CD4-positive, alpha-beta T cell (primary cell): ENCODE results near the gene CTNNA3. TPM values are rescaled to one million over a fixed set of nuclear protein-coding genes. Genes with fewer than 3 reads are reported as not detected.

Experiments used
- ATAC-seq: fragments of 200-7000 bp; cut with Tn5 transposase; one replicate; pipeline ENCODE4 v1.10.0; 2022; ENCODE audit warnings: mild to moderate bottlenecking; ENCODE audit not compliant: poor library complexity
- CTCF ChIA-PET: fragments of 350-600 bp; sonication (Branson Sonifier 250); formaldehyde crosslinking; loops from one replicate; lab custom pipeline; 2021; ENCODE audit warnings: antibody characterized with exemption, inconsistent platforms; lab: Charles Lee
- POLR2A ChIA-PET: fragments of 350-600 bp; sonication (Branson Sonifier 250); formaldehyde crosslinking; loops from one replicate; lab custom pipeline; 2021; ENCODE audit warnings: antibody characterized with exemption, inconsistent platforms; lab: Charles Lee
- DNase-seq, 14 experiments: peaks; one replicate each; pipeline ENCODE4 v3.0.0-alpha.2; 2013 to 2020; ENCODE audit warnings: mixed read lengths in 2 of 14
- H3K27ac ChIP-seq, 2 donors: one replicate each; pipeline versions ENCODE4 v1.5.1 to v1.7.0; 2013; ENCODE audit warnings: low read length in 2 of 2, low read depth in 1 of 2, mild to moderate bottlenecking in 1 of 2
- H3K27me3 ChIP-seq, 2 experiments: 1 replicate in 1 of 2; 2 replicates in 1 of 2; pipeline versions ENCODE4 v1.6.1 to v1.7.0; 2013; ENCODE audit warnings: low read length in 2 of 2, control low read depth in 1 of 2, mild to moderate bottlenecking in 1 of 2, moderate library complexity in 1 of 2; ENCODE audit not compliant: insufficient read depth in 2 of 2, control insufficient read depth in 1 of 2
- H3K36me3 ChIP-seq: one replicate; pipeline ENCODE4 v1.6.1; 2013; ENCODE audit warnings: low read length, control low read depth; ENCODE audit not compliant: insufficient read depth
- H3K4me1 ChIP-seq: one replicate; pipeline ENCODE4 v1.6.1; 2013; ENCODE audit warnings: low read length, control low read depth; ENCODE audit not compliant: insufficient read depth
- H3K4me3 ChIP-seq: one replicate; pipeline ENCODE4 v1.5.1; 2013; ENCODE audit warnings: mild to moderate bottlenecking, low read length, moderate library complexity
- H3K9me3 ChIP-seq, 2 experiments: 1 replicate in 1 of 2; 2 replicates in 1 of 2; pipeline versions ENCODE4 v1.6.1 to v1.7.0; 2013; ENCODE audit warnings: low read length in 2 of 2, mild to moderate bottlenecking in 2 of 2, control low read depth in 1 of 2, moderate library complexity in 1 of 2; ENCODE audit not compliant: control insufficient read depth in 1 of 2, insufficient read depth in 1 of 2
- H3K27ac Mint-ChIP-seq: one replicate; pipeline ENCODE4 v1.8.0; 2020; ENCODE audit warnings: mixed read lengths
- H3K27me3 Mint-ChIP-seq: one replicate; pipeline ENCODE4 v1.8.0; 2021; ENCODE audit warnings: mixed read lengths
- H3K36me3 Mint-ChIP-seq: one replicate; pipeline ENCODE4 v1.8.0; 2021; ENCODE audit warnings: low read depth, mixed read lengths
- H3K4me1 Mint-ChIP-seq: one replicate; pipeline ENCODE4 v1.8.0; 2021; ENCODE audit warnings: low read depth, mixed read lengths
- H3K4me3 Mint-ChIP-seq: one replicate; pipeline ENCODE4 v1.8.0; 2020; ENCODE audit warnings: mild to moderate bottlenecking, mixed read lengths
- H3K9me3 Mint-ChIP-seq: one replicate; pipeline ENCODE4 v1.8.0; 2020; ENCODE audit warnings: mixed read lengths
- intact Hi-C, 2 experiments: fragments of 100-400 bp; cut with DNase I in 1 of 2; cut with micrococcal nuclease in 1 of 2; formaldehyde crosslinking; loops; one replicate each; pipeline versions ENCODE4 v1.15.1 to v1.9.0; 2023 to 2025; cut with DNase I, micrococcal nuclease
- total RNA-seq, 174 experiments: library from RNA in 2 of 174; stranded (reverse) in 2 of 174; gene quantifications; one replicate each; pipeline ENCODE4 v1.2.3 and lab custom pipeline; 2021 to 2026
- TF ChIP-seq, protein P1 (sequence below): fragments of 200-600 bp; IDR thresholded peaks from one replicate; pipeline ENCODE4 v1.8.0; 2022; ENCODE audit warnings: antibody characterized with exemption, mild to moderate bottlenecking

Gene CTNNA3
- total RNA-seq, 2 experiments from 2014 or later = 0.80 TPM; not detected in 1

DNA sequence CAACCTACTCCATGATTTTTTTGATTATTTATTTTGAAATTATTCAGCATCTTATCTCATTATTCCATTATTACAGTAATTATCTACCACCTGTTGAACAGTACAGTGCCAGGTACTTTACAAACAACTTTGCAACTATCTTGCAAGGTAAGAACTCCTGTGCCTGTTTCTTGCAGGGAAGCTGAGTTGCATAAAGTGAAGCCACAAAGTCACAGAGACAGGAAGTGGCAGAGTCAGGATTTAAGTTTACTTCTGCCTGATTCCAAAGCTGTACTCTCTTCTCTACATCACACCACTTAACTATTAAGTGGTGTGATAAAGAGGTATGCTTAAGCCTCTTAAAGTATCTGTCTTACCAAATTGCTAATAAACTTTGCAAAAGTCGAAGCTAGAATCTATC is 690.0 kb downstream of the CTNNA3 start:
- no peak overlapping the region for H3K4me3 Mint-ChIP-seq
- H3K9me3 Mint-ChIP-seq = peaks cover 3% of the 10 kb centered on the region
- intact Hi-C loops = no loop called here
- H3K4me1 Mint-ChIP-seq = no peaks in the 10 kb centered on the region
- no peak for DNase-seq
- peaks cover 5% of the 10 kb centered on the region for H3K27me3 Mint-ChIP-seq
- H3K27ac Mint-ChIP-seq = no peak overlapping the region
- no peak for ATAC-seq
- Histone ChIP-seq H3K9me3 (no peaks in the 10 kb centered on the region), H3K36me3 (no peaks in the 10 kb centered on the region), H3K27me3 (no peaks in the 10 kb centered on the region), H3K4me1 (no peaks in the 10 kb centered on the region), H3K4me3 (no peak overlapping the region), H3K27ac (no peak overlapping the region)
- TF ChIP-seq, protein P1, sequence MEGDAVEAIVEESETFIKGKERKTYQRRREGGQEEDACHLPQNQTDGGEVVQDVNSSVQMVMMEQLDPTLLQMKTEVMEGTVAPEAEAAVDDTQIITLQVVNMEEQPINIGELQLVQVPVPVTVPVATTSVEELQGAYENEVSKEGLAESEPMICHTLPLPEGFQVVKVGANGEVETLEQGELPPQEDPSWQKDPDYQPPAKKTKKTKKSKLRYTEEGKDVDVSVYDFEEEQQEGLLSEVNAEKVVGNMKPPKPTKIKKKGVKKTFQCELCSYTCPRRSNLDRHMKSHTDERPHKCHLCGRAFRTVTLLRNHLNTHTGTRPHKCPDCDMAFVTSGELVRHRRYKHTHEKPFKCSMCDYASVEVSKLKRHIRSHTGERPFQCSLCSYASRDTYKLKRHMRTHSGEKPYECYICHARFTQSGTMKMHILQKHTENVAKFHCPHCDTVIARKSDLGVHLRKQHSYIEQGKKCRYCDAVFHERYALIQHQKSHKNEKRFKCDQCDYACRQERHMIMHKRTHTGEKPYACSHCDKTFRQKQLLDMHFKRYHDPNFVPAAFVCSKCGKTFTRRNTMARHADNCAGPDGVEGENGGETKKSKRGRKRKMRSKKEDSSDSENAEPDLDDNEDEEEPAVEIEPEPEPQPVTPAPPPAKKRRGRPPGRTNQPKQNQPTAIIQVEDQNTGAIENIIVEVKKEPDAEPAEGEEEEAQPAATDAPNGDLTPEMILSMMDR = no peak
- H3K36me3 Mint-ChIP-seq = no peaks in the 10 kb centered on the region
- ChIA-PET CTCF (no interaction called here), POLR2A (no interaction called here)

DNA sequence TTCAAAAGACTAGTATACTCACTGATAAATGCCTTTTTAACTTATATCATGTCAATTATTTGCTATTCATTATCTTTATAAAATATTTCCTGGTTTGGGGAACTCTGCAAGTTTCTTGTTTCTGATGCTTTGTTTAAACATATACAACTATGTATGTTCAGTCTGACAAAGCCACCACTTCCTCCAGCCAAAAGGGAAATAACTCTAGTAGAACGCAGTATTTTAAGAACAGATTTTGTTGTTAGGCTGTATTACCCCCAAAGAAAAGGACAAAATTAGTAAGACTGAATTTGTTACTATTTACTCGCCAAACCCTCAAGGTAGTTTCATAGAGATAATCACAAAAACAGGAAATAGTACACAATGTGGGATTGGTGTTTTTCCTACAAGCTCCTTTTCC is 691.3 kb downstream of the CTNNA3 start:
- no peaks in the 10 kb centered on the region for H3K9me3 ChIP-seq
- ChIA-PET POLR2A (no interaction called here), CTCF (no interaction called here)
- ATAC-seq (no peak), DNase-seq (no peak)
- Mint-ChIP-seq H3K27ac (no peak overlapping the region), H3K9me3 (peaks cover under 1% of the 10 kb centered on the region), H3K4me1 (no peaks in the 10 kb centered on the region), H3K27me3 (peaks cover 2% of the 10 kb centered on the region), H3K36me3 (no peaks in the 10 kb centered on the region), H3K4me3 (no peak overlapping the region)
- TF ChIP-seq, protein P1 = no peak
- intact Hi-C loops = no loop called here
- H3K4me3 ChIP-seq = no peak overlapping the region
- H3K27me3 ChIP-seq = no peaks in the 10 kb centered on the region
- no peaks in the 10 kb centered on the region for H3K4me1 ChIP-seq
- no peak overlapping the region for H3K27ac ChIP-seq
- no peaks in the 10 kb centered on the region for H3K36me3 ChIP-seq

DNA sequence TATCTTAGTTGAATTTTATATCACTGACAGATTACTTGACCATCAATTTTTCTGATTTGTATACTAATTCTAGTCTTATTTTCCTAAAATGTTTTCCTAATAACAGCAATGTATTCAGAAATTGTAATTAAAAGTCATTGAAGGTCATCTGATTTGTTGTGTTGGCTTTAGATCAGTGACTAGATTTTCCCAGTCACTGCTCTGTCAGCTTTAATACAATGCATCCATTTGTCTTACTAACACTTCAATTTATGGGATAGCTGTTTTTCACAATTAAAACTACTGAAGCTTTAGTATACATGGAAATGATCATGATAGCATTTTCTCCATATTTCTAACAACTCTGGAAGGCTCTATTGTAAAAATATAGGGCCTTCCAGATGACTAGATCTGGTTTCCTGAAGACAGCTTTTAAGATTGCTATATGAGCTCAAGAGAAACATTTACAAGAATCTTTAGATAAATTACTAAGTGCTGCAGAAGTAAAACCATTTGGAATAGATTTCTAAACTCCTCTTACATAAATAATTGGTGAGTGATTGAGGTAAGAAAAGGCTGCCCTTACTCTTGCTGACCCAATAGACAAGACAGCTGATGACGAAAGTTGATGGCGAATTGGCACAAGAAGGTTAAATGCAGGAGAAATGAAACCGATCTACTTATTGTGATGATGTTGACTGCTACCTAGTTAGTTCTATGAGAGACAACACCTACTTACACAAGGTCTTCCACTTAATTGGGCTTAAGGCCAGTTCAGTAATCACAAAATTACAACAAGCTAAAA is 696.0 kb downstream of the CTNNA3 start:
- no peaks in the 10 kb centered on the region for H3K9me3 Mint-ChIP-seq
- Histone ChIP-seq H3K27ac (no peak overlapping the region), H3K4me1 (no peaks in the 10 kb centered on the region), H3K9me3 (no peaks in the 10 kb centered on the region), H3K36me3 (no peaks in the 10 kb centered on the region), H3K27me3 (no peaks in the 10 kb centered on the region), H3K4me3 (no peak overlapping the region)
- H3K27me3 Mint-ChIP-seq = peaks cover 4% of the 10 kb centered on the region
- CTCF ChIA-PET = interaction anchor here (0.6 kb wide), 1 partner anchor 190 kb away, joined by 4 read pairs; no protein-coding TSS in a partner anchor
- no peaks in the 10 kb centered on the region for H3K4me1 Mint-ChIP-seq
- no peak overlapping the region for H3K27ac Mint-ChIP-seq
- H3K36me3 Mint-ChIP-seq = no peaks in the 10 kb centered on the region
- no peak for DNase-seq
- TF ChIP-seq, protein P1 = no peak
- no peak overlapping the region for H3K4me3 Mint-ChIP-seq
- ATAC-seq = no peak
- intact Hi-C loops = no loop called here
- POLR2A ChIA-PET = no interaction called here
